GM19035 (cell line): ENCODE measurements around the gene CNNM2.
A peak's percentile ranks its signal among the peaks of the same experiment; 100 is the strongest.
"Not testable (repeated sequence)": the region's sequence is repeated elsewhere in the genome, so short reads cannot be mapped to it uniquely, and the experiment has no call there.

ENCODE experiments used
- ATAC-seq: cut with Tn5 transposase; IDR thresholded peaks from one replicate; pipeline ENCODE4 v1.9.1; 2021; ENCODE audit not compliant: unreplicated experiment

Gene CNNM2

GRCh38 chr10:103021900-103022293 lies 103.8 kb downstream of the CNNM2 start:
- no peak for ATAC-seq

GRCh38 chr10:103025696-103026095 lies 107.6 kb downstream of the CNNM2 start:
- no peak for ATAC-seq

GRCh38 chr10:103038570-103038969 lies 120.5 kb downstream of the CNNM2 start:
- no peak for ATAC-seq

- no peak for ATAC-seq
These were observed 122.3 kb downstream of the CNNM2 start for GRCh38 chr10:103040418-103040817.

- no peak for ATAC-seq
These were observed 123.3 kb downstream of the CNNM2 start for GRCh38 chr10:103041391-103041790.

GRCh38 chr10:103042129-103042528 lies 124.0 kb downstream of the CNNM2 start:
- no peak for ATAC-seq

- no peak for ATAC-seq
These were observed 124.8 kb downstream of the CNNM2 start for GRCh38 chr10:103042908-103043307.

GRCh38 chr10:103044942-103045489 lies 126.9 kb downstream of the CNNM2 start:
- no peak for ATAC-seq

- no peak for ATAC-seq
These were observed 127.9 kb downstream of the CNNM2 start for GRCh38 chr10:103045961-103046360.

- ATAC-seq = no peak
These were observed 129.3 kb downstream of the CNNM2 start for GRCh38 chr10:103047381-103047780.

- ATAC-seq = no peak
These were observed 131.1 kb downstream of the CNNM2 start for GRCh38 chr10:103049237-103049636.

- ATAC-seq = peak; percentile 87
These were observed 135.8 kb downstream of the CNNM2 start for GRCh38 chr10:103053659-103054581.

GRCh38 chr10:103054621-103055020 lies 136.5 kb downstream of the CNNM2 start:
- no peak for ATAC-seq

GRCh38 chr10:103055105-103055504 lies 137.0 kb downstream of the CNNM2 start:
- no peak for ATAC-seq

- no peak for ATAC-seq
These were observed 139.9 kb downstream of the CNNM2 start for GRCh38 chr10:103058034-103058433.

- no peak for ATAC-seq
These were observed 142.5 kb downstream of the CNNM2 start for GRCh38 chr10:103060575-103060974.

GRCh38 chr10:103062854-103063590 lies 144.9 kb downstream of the CNNM2 start:
- ATAC-seq = no peak

- ATAC-seq = no peak
These were observed 146.9 kb downstream of the CNNM2 start for GRCh38 chr10:103064956-103065355.

- ATAC-seq = no peak
These were observed 148.3 kb downstream of the CNNM2 start for GRCh38 chr10:103066141-103067098.

GRCh38 chr10:103067099-103067477 lies 149.0 kb downstream of the CNNM2 start:
- ATAC-seq = not testable (repeated sequence)

- no peak for ATAC-seq
These were observed 149.4 kb downstream of the CNNM2 start for GRCh38 chr10:103067484-103067883.
